Spinal cord (tissue), 10 donors: Measurements from ENCODE around the gene TMPRSS11A. TPM values are rescaled to one million over a fixed set of nuclear protein-coding genes. Genes with fewer than 3 reads are reported as not detected.

ENCODE experiments used
- DNase-seq, 6 donors: peaks; one replicate each; pipeline versions ENCODE4 v3.0.0 to v3.0.0-alpha.2; 2013 to 2015; ENCODE audit warnings: low spot score in 6 of 6, low read depth in 4 of 6
- H3K27ac ChIP-seq: one replicate; pipeline ENCODE4 v1.5.1; 2013; ENCODE audit warnings: low read depth, low read length, control low read depth
- H3K27me3 ChIP-seq: one replicate; pipeline ENCODE4 v1.6.1; 2013; ENCODE audit warnings: low read length; ENCODE audit not compliant: control insufficient read depth, insufficient read depth
- H3K36me3 ChIP-seq: one replicate; pipeline ENCODE4 v1.6.1; 2013; ENCODE audit warnings: low read length; ENCODE audit not compliant: control insufficient read depth, insufficient read depth
- H3K4me1 ChIP-seq: one replicate; pipeline ENCODE4 v1.6.1; 2013; ENCODE audit warnings: low read length; ENCODE audit not compliant: control insufficient read depth, insufficient read depth
- H3K4me3 ChIP-seq: one replicate; pipeline ENCODE4 v1.5.1; 2013; ENCODE audit warnings: low read depth, low read length, control low read depth
- H3K9me3 ChIP-seq: one replicate; pipeline ENCODE4 v1.6.1; 2013; ENCODE audit warnings: low read length; ENCODE audit not compliant: control insufficient read depth, insufficient read depth
- WGBS: methylation state at CpG from one replicate; pipeline ENCODE4 v1.1.5; 2013; ENCODE audit warnings: missing lambda C conversion rate; ENCODE audit not compliant: insufficient coverage; 5-methylcytosine and 5-hydroxymethylcytosine counted together
- polyA plus RNA-seq, 2 donors: library from polyadenylated mRNA; unstranded; fragments of 120-200 nt; gene quantifications; one replicate each; pipeline ENCODE4 v1.2.1, GENCODE V29; 2013; ENCODE audit not compliant: insufficient read length in 2 of 2
- total RNA-seq, 2 donors: library from RNA; depleted of rRNA in 1 of 2; stranded (reverse); fragments of 120-200 nt in 1 of 2; fragments of >200 nt in 1 of 2; gene quantifications; one replicate each; pipeline versions ENCODE4 v1.2.3 to v1.2.4, GENCODE V29; 2013 to 2014
- donor health status: healthy.

Gene TMPRSS11A
- total and polyA plus RNA-seq, 4 donors, result 0.05 TPM; not detected in 3

DNA sequence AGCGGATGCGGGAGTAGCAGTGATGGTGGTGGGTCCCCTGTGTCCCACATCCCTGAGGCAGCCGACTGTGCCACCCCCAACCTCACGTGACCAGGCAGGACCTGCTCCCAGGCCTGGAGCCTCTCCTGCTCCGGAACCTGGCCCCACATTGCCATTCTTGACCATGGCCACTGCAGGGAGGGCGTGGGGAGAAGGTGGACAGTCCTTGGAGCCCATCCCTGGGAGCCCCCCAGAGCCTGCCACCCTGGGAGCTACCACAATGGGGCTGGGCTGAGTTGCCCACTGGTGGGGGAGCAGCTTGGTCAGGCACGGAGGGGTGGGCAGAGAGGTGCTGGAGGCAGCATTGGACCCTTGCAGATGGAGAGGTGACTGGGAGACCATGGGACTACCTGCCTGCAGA is 36.8 kb downstream of the TMPRSS11A start:
- WGBS, result 96% methylated on average over 6 of the region's 7 CpGs
- Histone ChIP-seq H3K36me3 (no peaks in the 10 kb centered on the region), H3K27ac (no peak overlapping the region), H3K27me3 (no peaks in the 10 kb centered on the region), H3K9me3 (no peaks in the 10 kb centered on the region), H3K4me3 (no peak overlapping the region), H3K4me1 (no peaks in the 10 kb centered on the region)
- no peak for DNase-seq

DNA sequence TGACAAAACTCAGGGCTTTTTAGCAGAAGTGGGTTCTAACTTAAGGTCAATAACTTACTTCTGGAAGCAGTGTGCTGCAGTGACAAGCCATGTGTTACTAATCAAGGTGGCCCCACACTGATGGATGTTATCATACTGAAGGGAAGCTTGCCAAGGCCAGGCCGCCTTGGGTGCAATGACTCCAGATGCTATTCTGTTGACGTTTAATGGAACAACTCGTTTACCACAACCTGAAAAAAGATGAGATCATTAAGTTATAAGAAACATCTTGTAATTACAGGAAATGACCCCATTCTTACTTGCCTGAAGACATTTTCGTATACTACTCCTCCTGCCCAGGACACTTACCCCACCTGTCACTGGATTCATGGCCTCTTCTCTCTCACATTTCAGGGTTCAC is 40.6 kb downstream of the TMPRSS11A start:
- Histone ChIP-seq H3K4me3 (no peak overlapping the region), H3K27ac (no peak overlapping the region), H3K27me3 (no peaks in the 10 kb centered on the region), H3K9me3 (no peaks in the 10 kb centered on the region), H3K4me1 (no peaks in the 10 kb centered on the region), H3K36me3 (no peaks in the 10 kb centered on the region)
- WGBS, result 100% methylated on average over 1 of the region's 4 CpGs
- DNase-seq, result no peak

GRCh38 chr4:67918428-67918827 is 44.9 kb downstream of the TMPRSS11A start:
- no peaks in the 10 kb centered on the region for H3K36me3 ChIP-seq
- no peak overlapping the region for H3K27ac ChIP-seq
- H3K4me1 ChIP-seq, result no peaks in the 10 kb centered on the region
- no peaks in the 10 kb centered on the region for H3K27me3 ChIP-seq
- H3K4me3 ChIP-seq, result no peak overlapping the region
- peak in 1 of 6 donors; percentile 47 for DNase-seq
- no peaks in the 10 kb centered on the region for H3K9me3 ChIP-seq

DNA sequence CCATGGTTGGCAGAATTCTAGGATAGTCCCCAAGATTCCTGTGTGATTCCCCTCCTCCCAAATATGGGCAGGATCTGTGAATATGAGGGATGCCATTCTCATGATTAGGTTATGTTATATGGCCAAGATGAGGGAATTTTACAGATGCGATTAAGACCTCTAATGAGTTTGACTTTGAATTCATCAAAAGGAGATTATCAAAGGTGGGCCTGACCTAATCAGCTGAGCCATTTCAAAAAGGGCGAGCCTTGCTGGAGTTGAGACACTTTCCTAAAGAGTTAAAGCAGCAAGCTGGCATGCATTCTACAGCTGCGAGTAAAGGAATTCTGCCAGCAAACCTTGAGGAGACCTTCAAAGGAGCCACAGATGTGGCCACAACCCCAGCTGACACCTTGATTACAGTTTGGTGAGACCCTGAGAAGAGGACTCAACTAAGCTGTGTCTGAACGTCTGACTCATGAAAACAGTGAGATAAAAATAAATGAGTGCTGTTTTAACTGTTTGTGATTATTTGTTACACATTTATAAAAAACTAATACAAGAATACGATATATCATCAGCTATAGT is 47.8 kb downstream of the TMPRSS11A start:
- WGBS, result 96% methylated on average over 3 of the region's 5 CpGs
- Histone ChIP-seq H3K36me3 (no peaks in the 10 kb centered on the region), H3K27ac (no peak overlapping the region)

DNA sequence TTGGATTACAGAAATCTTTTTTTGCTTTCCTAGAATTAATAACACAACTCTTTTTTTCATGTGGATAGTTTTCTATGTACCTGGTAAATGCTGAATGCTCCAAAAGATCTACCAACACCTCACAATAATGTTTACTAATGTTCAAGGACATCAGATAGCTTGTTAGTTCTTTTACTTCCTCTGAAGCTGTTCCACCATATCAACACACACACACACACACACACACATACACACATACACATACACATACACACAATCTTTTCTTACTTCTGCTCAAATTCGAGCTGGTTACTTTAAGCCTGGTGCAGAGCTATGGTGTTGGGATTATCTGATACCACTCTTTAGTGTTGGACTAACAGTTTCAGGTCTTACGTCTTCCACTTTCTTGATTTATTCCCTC is 51.2 kb downstream of the TMPRSS11A start:
- Histone ChIP-seq H3K27ac (no peak overlapping the region), H3K4me3 (no peak overlapping the region), H3K36me3 (no peaks in the 10 kb centered on the region), H3K27me3 (no peaks in the 10 kb centered on the region), H3K4me1 (no peaks in the 10 kb centered on the region), H3K9me3 (no peaks in the 10 kb centered on the region)
- no CpG with 5 or more reads among the region's 2 CpGs for WGBS
- no peak for DNase-seq

More for the DNA sequence above, 47.8 kb downstream of the TMPRSS11A start:
- no peaks in the 10 kb centered on the region for H3K4me1 ChIP-seq
- no peak overlapping the region for H3K4me3 ChIP-seq
- H3K27me3 ChIP-seq, result no peaks in the 10 kb centered on the region
- no peaks in the 10 kb centered on the region for H3K9me3 ChIP-seq
- DNase-seq, result no peak

DNA sequence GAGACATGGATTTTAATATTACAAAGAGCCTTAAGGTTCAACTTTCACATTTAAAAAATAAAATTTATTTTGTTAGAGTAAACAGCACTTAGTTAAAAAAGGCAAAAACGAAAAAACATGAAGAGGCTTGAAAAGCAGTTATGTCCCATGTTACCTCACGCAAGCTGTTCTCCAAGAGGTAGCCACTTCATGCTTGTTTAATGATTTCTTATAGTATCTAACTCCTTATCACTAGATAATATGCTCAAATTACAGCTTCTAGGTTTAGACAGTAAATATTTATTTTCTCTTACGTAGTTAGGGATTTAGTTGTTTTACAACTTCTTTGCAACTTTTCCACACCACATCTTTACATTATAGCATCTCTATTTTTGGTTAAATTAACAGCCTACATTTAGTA is 51.7 kb downstream of the TMPRSS11A start:
- no peaks in the 10 kb centered on the region for H3K27me3 ChIP-seq
- no peaks in the 10 kb centered on the region for H3K4me1 ChIP-seq
- no peak for DNase-seq
- no peaks in the 10 kb centered on the region for H3K36me3 ChIP-seq
- no CpG with 5 or more reads among the region's 3 CpGs for WGBS
- no peak overlapping the region for H3K27ac ChIP-seq
- H3K9me3 ChIP-seq, result no peaks in the 10 kb centered on the region
- no peak overlapping the region for H3K4me3 ChIP-seq

GRCh38 chr4:67911141-67911540 is 52.2 kb downstream of the TMPRSS11A start:
- Histone ChIP-seq H3K27me3 (no peaks in the 10 kb centered on the region), H3K27ac (no peak overlapping the region), H3K4me1 (no peaks in the 10 kb centered on the region), H3K36me3 (no peaks in the 10 kb centered on the region), H3K4me3 (no peak overlapping the region), H3K9me3 (no peaks in the 10 kb centered on the region)
- WGBS, result 80% methylated on average over 1 of the region's 4 CpGs
- DNase-seq, result no peak

- no peaks in the 10 kb centered on the region for H3K4me1 ChIP-seq
- no peak for DNase-seq
- no peak overlapping the region for H3K27ac ChIP-seq
- no CpG with 5 or more reads among the region's 1 CpG for WGBS
- no peaks in the 10 kb centered on the region for H3K36me3 ChIP-seq
- H3K4me3 ChIP-seq, result no peak overlapping the region
- no peaks in the 10 kb centered on the region for H3K27me3 ChIP-seq
- no peaks in the 10 kb centered on the region for H3K9me3 ChIP-seq
These were observed 52.7 kb downstream of the TMPRSS11A start for GRCh38 chr4:67910585-67910905.

DNA sequence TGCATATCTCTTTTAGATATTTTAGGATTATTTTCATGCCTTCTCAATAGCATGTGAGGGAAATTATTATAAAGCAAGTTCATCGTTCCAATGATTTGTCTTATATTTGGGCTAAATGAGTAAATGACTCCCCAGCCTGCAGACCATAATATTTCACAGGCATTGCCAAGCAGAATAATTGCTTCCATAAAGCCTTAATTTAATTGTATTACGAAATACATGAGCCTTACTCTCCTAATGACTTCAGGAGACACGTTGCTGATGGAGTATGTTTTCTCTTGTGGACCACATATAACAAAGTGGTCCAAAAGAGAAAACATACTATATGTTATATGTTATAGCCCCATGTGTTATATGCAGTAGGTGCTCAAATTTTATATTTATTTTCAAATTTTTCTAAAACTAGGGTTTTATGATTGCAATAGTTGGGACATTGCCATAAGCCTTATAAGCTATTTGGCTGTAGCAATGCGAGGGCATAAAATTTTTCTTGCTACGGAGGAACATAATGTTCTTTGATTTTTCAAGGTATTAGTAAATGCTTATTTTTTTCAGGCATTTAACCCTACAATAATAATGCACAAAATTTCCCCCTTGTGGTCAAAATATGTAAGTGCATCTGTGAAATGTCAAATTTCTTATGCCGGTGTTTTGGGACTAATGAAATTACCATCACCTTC is 53.2 kb downstream of the TMPRSS11A start:
- Histone ChIP-seq H3K4me3 (no peak overlapping the region), H3K9me3 (no peaks in the 10 kb centered on the region), H3K36me3 (no peaks in the 10 kb centered on the region), H3K27me3 (no peaks in the 10 kb centered on the region), H3K27ac (no peak overlapping the region), H3K4me1 (no peaks in the 10 kb centered on the region)
- DNase-seq, result peak in 1 of 6 donors; percentile 74
- WGBS, result no CpG with 5 or more reads among the region's 6 CpGs

- Histone ChIP-seq H3K4me1 (no peaks in the 10 kb centered on the region), H3K27ac (no peak overlapping the region), H3K9me3 (no peaks in the 10 kb centered on the region), H3K27me3 (no peaks in the 10 kb centered on the region), H3K4me3 (no peak overlapping the region), H3K36me3 (no peaks in the 10 kb centered on the region)
- DNase-seq, result no peak
- 100% methylated on average over 2 of the region's 4 CpGs for WGBS
These were observed 55.6 kb downstream of the TMPRSS11A start for GRCh38 chr4:67907650-67908049.
